Thyroid gland (tissue), 4 donors: ENCODE results near the gene HEMK1.

Experiments
- POLR2A ChIP-seq, 2 donors: fragments of 450-650 bp; IDR thresholded peaks; one replicate each; pipeline ENCODE4 v1.6.1; 2017; ENCODE audit warnings: antibody characterized with exemption in 2 of 2, mild to moderate bottlenecking in 2 of 2, moderate library complexity in 1 of 2
- TF ChIP-seq, protein P1 (sequence below), 6 experiments: fragments of 200-600 bp in 3 of 6; fragments of 450-650 bp in 3 of 6; sonication (generic) in 3 of 6; IDR thresholded peaks; one replicate each; pipeline ENCODE4 v1.5.1; 2016 to 2019; ENCODE audit warnings: antibody characterized with exemption in 6 of 6, mild to moderate bottlenecking in 2 of 6, inconsistent platforms in 1 of 6, moderate library complexity in 1 of 6

DNA sequence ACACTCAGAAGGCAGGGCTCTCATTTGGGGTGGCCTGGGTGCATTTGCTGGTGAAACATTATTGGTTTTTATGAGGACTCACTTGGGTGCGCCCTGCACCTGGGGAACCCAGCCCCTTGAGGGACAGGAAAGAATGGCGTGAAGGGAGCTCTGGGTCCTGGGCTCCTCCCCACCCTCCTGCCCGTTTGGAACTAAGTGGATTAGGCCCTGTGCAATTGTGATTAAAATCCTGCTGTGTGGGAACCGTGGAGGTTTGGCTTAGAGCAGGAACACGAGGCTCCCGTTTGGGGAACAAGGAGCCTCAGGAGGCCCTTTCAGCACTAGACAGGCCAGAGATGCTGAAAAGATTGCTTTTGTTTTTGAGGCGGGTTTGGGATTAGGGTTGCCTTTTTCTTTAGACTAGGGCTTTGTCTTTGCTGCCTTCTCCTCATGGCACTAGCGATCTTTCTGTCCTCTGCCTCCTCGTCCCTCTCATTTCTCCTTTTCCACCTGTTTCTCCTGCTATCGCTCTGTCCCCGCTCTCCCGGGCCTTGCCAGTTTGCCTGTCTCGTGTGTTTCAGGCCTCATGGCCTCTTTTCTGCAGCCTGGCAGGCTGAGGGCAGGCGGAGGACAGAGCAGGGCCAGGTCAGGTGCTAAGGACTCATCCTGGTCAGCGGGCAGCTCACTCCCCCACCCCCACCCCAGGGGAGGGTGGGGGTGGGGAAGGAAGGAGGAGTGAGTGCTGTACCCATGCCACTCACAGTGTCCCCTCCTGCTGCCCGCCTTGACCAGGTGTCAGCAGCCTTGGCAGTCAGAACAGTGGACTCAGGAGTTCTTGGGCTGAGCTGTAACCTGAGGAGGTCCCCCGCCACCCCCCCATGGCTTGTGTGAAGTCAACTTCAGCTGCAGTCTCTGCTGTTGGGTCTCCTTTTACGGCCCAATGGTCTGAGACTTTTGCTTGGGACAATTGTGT, 56.2 kb downstream of the HEMK1 start:
- TF ChIP-seq, protein P1, sequence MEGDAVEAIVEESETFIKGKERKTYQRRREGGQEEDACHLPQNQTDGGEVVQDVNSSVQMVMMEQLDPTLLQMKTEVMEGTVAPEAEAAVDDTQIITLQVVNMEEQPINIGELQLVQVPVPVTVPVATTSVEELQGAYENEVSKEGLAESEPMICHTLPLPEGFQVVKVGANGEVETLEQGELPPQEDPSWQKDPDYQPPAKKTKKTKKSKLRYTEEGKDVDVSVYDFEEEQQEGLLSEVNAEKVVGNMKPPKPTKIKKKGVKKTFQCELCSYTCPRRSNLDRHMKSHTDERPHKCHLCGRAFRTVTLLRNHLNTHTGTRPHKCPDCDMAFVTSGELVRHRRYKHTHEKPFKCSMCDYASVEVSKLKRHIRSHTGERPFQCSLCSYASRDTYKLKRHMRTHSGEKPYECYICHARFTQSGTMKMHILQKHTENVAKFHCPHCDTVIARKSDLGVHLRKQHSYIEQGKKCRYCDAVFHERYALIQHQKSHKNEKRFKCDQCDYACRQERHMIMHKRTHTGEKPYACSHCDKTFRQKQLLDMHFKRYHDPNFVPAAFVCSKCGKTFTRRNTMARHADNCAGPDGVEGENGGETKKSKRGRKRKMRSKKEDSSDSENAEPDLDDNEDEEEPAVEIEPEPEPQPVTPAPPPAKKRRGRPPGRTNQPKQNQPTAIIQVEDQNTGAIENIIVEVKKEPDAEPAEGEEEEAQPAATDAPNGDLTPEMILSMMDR (IDR thresholded peaks at IDR 0.05) = no peak
- TF ChIP-seq POLR2A (IDR thresholded peaks at IDR 0.05) = no peak
